SK-N-SH (cell line): ENCODE data around the gene GTF3C6. TPM values are rescaled to one million over a fixed set of nuclear protein-coding genes. Genes with fewer than 3 reads are reported as not detected.
A peak's percentile ranks its signal among the peaks of the same experiment; 100 is the strongest.

Source experiments
- CTCF ChIA-PET: fragments of 300-600, 350-600 bp; formaldehyde crosslinking; extraction: SDS; loops from one replicate; lab custom pipeline; 2021; lab: Yijun Ruan, JAX
- POLR2A ChIA-PET: fragments of 350-600 bp; sonication (Branson Sonifier 250); formaldehyde crosslinking; extraction: SDS; loops from one replicate; lab custom pipeline; 2020; ENCODE audit warnings: antibody characterized with exemption, inconsistent platforms; lab: Yijun Ruan, JAX
- DNase-seq: peaks from one replicate; pipeline ENCODE4 v3.0.0; 2012
- H2AFZ ChIP-seq: fragments of 200-600 bp; sonication (generic); 2 replicates; pipeline ENCODE4 v1.8.1; 2016; ENCODE audit warnings: antibody characterized with exemption, mild to moderate bottlenecking, low read depth
- H3F3A ChIP-seq: fragments of 200-600 bp; sonication (generic); replicated peaks from 2 replicates; pipeline ENCODE3; 2016; ENCODE audit warnings: antibody characterized with exemption, mild to moderate bottlenecking; ENCODE audit not compliant: insufficient read depth
- H3K27ac ChIP-seq, 2 experiments: fragments of 200-500 bp in 1 of 2; fragments of 200-600 bp in 1 of 2; sonication (Bioruptor generic) in 1 of 2; sonication (generic), shearing (Covaris generic) in 1 of 2; 2 replicates each; pipeline versions ENCODE4 v1.5.1 to v1.6.1; 2014 to 2016; ENCODE audit warnings: low read depth in 2 of 2, inconsistent platforms in 1 of 2, low read length in 1 of 2, mild to moderate bottlenecking in 1 of 2, mixed read lengths in 1 of 2
- H3K27me3 ChIP-seq: fragments of 200-600 bp; sonication (generic), shearing (Covaris generic); 2 replicates; pipeline ENCODE4 v1.6.1; 2016; ENCODE audit warnings: mixed run types; ENCODE audit not compliant: insufficient read depth
- H3K36me3 ChIP-seq, 2 experiments: fragments of 200-500 bp in 1 of 2; fragments of 200-600 bp in 1 of 2; sonication (Bioruptor generic) in 1 of 2; sonication (generic) in 1 of 2; replicated peaks in 1 of 2; 2 replicates each; pipeline versions ENCODE3 to v1.5.1; 2014 to 2016; ENCODE audit warnings: low read length in 1 of 2, mild to moderate bottlenecking in 1 of 2; ENCODE audit not compliant: insufficient read depth in 2 of 2, control insufficient read depth in 1 of 2
- H3K4me1 ChIP-seq, 2 experiments: fragments of 200-500 bp in 1 of 2; fragments of 200-600 bp in 1 of 2; sonication (Bioruptor generic) in 1 of 2; sonication (generic), shearing (Covaris generic) in 1 of 2; 2 replicates each; pipeline versions ENCODE4 v1.5.1 to v1.6.1; 2014 to 2016; ENCODE audit warnings: low read depth in 1 of 2, low read length in 1 of 2, mixed run types in 1 of 2; ENCODE audit not compliant: insufficient read depth in 2 of 2, control insufficient read depth in 1 of 2
- H3K4me2 ChIP-seq: fragments of 200-600 bp; sonication (generic), shearing (Covaris generic); 2 replicates; pipeline ENCODE4 v1.6.1; 2017; ENCODE audit warnings: mixed run types
- H3K4me3 ChIP-seq, 2 experiments: fragments of 200-500 bp in 1 of 2; fragments of 200-600 bp in 1 of 2; sonication (Bioruptor generic) in 1 of 2; sonication (generic), shearing (Covaris generic) in 1 of 2; 2 replicates each; pipeline versions ENCODE4 v1.5.1 to v1.8.1; 2014 to 2016; ENCODE audit warnings: low read depth in 2 of 2, inconsistent platforms in 1 of 2, low read length in 1 of 2, mild to moderate bottlenecking in 1 of 2, mixed read lengths in 1 of 2, moderate library complexity in 1 of 2
- H3K79me2 ChIP-seq: fragments of 200-600 bp; sonication (generic); 2 replicates; pipeline ENCODE4 v1.8.1; 2017; ENCODE audit warnings: mild to moderate bottlenecking; ENCODE audit not compliant: insufficient read depth
- H3K9ac ChIP-seq: fragments of 200-600 bp; sonication (generic); 2 replicates; pipeline ENCODE4 v1.6.1; 2017; ENCODE audit warnings: mixed run types
- H3K9me2 ChIP-seq: fragments of 200-600 bp; sonication (generic); 2 replicates; pipeline ENCODE4 v1.6.1; 2017; ENCODE audit warnings: mixed run types
- H3K9me3 ChIP-seq: fragments of 200-600 bp; sonication (generic); 2 replicates; pipeline ENCODE4 v1.6.1; 2017; ENCODE audit warnings: mixed run types, mild to moderate bottlenecking, moderate library complexity
- H4K20me1 ChIP-seq: fragments of 200-600 bp; sonication (generic); 2 replicates; pipeline ENCODE4 v1.6.1; 2017; ENCODE audit warnings: mild to moderate bottlenecking, mixed run types; ENCODE audit not compliant: insufficient read depth
- CHD2 ChIP-seq: fragments of 150-350 bp; IDR thresholded peaks from 2 replicates; pipeline ENCODE4 v1.6.1; 2018; ENCODE audit warnings: low read length; ENCODE audit not compliant: partially characterized antibody
- CTCF ChIP-seq: fragments of 200-600 bp; sonication (generic); IDR thresholded peaks from 2 replicates; pipeline ENCODE4 v1.6.1; 2017; ENCODE audit warnings: antibody characterized with exemption, mild to moderate bottlenecking, moderate library complexity
- EP300 ChIP-seq, 2 experiments: IDR thresholded peaks; 2 replicates each; pipeline versions ENCODE4 v1.4.0 to v1.6.1; 2012; ENCODE audit warnings: borderline replicate concordance in 1 of 2, low read depth in 1 of 2, low read length in 1 of 2
- FOXM1 ChIP-seq: IDR thresholded peaks from 2 replicates; pipeline ENCODE4 v1.4.0; 2012; ENCODE audit warnings: low read depth, mild to moderate bottlenecking
- GATA2 ChIP-seq: sonication (generic); formaldehyde crosslinking; IDR thresholded peaks from 2 replicates; pipeline ENCODE4 v1.5.0; 2020; ENCODE audit warnings: mild to moderate bottlenecking, missing genetic modification reagents
- IRF3 ChIP-seq: fragments of 150-350 bp; IDR thresholded peaks from 2 replicates; pipeline ENCODE4 v1.6.1; 2016; ENCODE audit warnings: mild to moderate bottlenecking, low read depth, low read length
- MEF2A ChIP-seq: IDR thresholded peaks from 2 replicates; pipeline ENCODE4 v1.4.0; 2012; ENCODE audit warnings: low read depth, borderline replicate concordance
- MXI1 ChIP-seq: IDR thresholded peaks from 2 replicates; pipeline ENCODE4 v1.6.1; 2012; ENCODE audit warnings: mild to moderate bottlenecking, low read depth, low read length, improper control_type of control experiment
- POLR2AphosphoS5 ChIP-seq: IDR thresholded peaks from 2 replicates; pipeline ENCODE4 v1.6.1; 2012; ENCODE audit warnings: low read depth, low read length
- RAD21 ChIP-seq: IDR thresholded peaks from 2 replicates; pipeline ENCODE4 v1.6.1; 2012; ENCODE audit warnings: mild to moderate bottlenecking, low read length
- REST ChIP-seq: IDR thresholded peaks from 2 replicates; pipeline ENCODE4 v1.6.1; 2012; ENCODE audit warnings: mild to moderate bottlenecking, low read depth, low read length, moderate library complexity
- RFX5 ChIP-seq: IDR thresholded peaks from 2 replicates; pipeline ENCODE4 v1.6.1; 2012; ENCODE audit warnings: mild to moderate bottlenecking, improper control_type of control experiment, low read length
- RXRA ChIP-seq: IDR thresholded peaks from 2 replicates; pipeline ENCODE4 v1.4.0; 2012; ENCODE audit warnings: low read depth, mild to moderate bottlenecking, borderline replicate concordance
- SMC3 ChIP-seq: IDR thresholded peaks from 2 replicates; pipeline ENCODE4 v1.6.1; 2012; ENCODE audit warnings: low read depth, low read length, improper control_type of control experiment
- TAF1 ChIP-seq: IDR thresholded peaks from 2 replicates; pipeline ENCODE4 v1.6.1; 2012; ENCODE audit warnings: low read depth, mild to moderate bottlenecking, low read length, moderate library complexity, borderline replicate concordance
- TEAD4 ChIP-seq: IDR thresholded peaks from 2 replicates; pipeline ENCODE4 v1.4.0; 2012; ENCODE audit warnings: mild to moderate bottlenecking, borderline replicate concordance; ENCODE audit not compliant: insufficient read depth
- USF2 ChIP-seq: fragments of 150-350 bp; IDR thresholded peaks from 2 replicates; pipeline ENCODE4 v1.6.1; 2017; ENCODE audit warnings: antibody characterized with exemption, low read length, low read depth, borderline replicate concordance
- WGBS: methylation state at CpG from one replicate; pipeline ENCODE4 v1.1.6; 2017; ENCODE audit warnings: low lambda C conversion rate; 5-methylcytosine and 5-hydroxymethylcytosine counted together
- polyA plus RNA-seq, 3 experiments: library from polyadenylated mRNA; depleted of rRNA; stranded (reverse); fragments of >200 nt; gene quantifications; 2 replicates each; pipeline ENCODE4 v1.2.3, GENCODE V29; 2012

The GTF3C6 gene
- polyA plus RNA-seq, 1 of the 3 experiments (the other 2 are of a cell fraction), result 38.5 TPM

GRCh38 chr6:110999634-111000270, 41.2 kb downstream of the GTF3C6 start:
- POLR2A ChIA-PET, result no interaction called here
- Histone ChIP-seq H3K36me3 (peaks cover 29 to 56% of the 10 kb centered on the region in 2 experiments), H3F3A (peaks cover 3% of the 10 kb centered on the region)

GRCh38 chr6:111002350-111002749, 43.8 kb downstream of the GTF3C6 start:
- Histone ChIP-seq H4K20me1 (no peaks in the 10 kb centered on the region), H3K9me3 (no peaks in the 10 kb centered on the region), H3K36me3 (peaks cover 33 to 54% of the 10 kb centered on the region in 2 experiments), H3K9ac (no peak overlapping the region), H3F3A (peaks cover 3% of the 10 kb centered on the region), H3K27me3 (no peaks in the 10 kb centered on the region), H3K9me2 (no peaks in the 10 kb centered on the region), H3K27ac (no peak overlapping the region), H3K4me2 (no peak overlapping the region), H3K4me3 (no peak overlapping the region), H3K79me2 (peaks cover 8% of the 10 kb centered on the region; the same call in 1 of the 2 replicates), H3K4me1 (no peaks in the 10 kb centered on the region), H2AFZ (no peak overlapping the region)
- 98% methylated on average over 3 of the region's 3 CpGs for WGBS
- ChIA-PET POLR2A (no interaction called here), CTCF (no interaction called here)
- no peak for DNase-seq
- TF ChIP-seq TAF1 (no peak), TEAD4 (no peak), USF2 (no peak), REST (no peak), RFX5 (no peak), RAD21 (no peak), FOXM1 (no peak), MEF2A (no peak), IRF3 (no peak), MXI1 (no peak), RXRA (no peak), EP300 (IDR thresholded peaks at IDR 0.05; ENCODE audit: borderline replicate concordance in 1 of 2, low read depth in 1 of 2, low read length in 1 of 2) (no peak)

More at GRCh38 chr6:110999634-111000270, 41.2 kb downstream of the GTF3C6 start:
- CTCF ChIA-PET, result interaction anchor here (0.6 to 2.8 kb wide), 7 partner anchors 12 to 472 kb away, joined by 3 to 16 read pairs (median 3); partner anchors contain the start of gene RPF2
- H3K4me1 ChIP-seq, result no peaks in the 10 kb centered on the region
- H3K4me3 ChIP-seq, result no peak overlapping the region
- H3K9me2 ChIP-seq, result no peaks in the 10 kb centered on the region
- WGBS, result 48% methylated on average over 2 of the region's 2 CpGs
- H2AFZ ChIP-seq, result no peak overlapping the region
- no peak overlapping the region for H3K4me2 ChIP-seq
- no peaks in the 10 kb centered on the region for H4K20me1 ChIP-seq
- H3K9ac ChIP-seq, result no peak overlapping the region
- TF ChIP-seq TEAD4, result no peak
- no peak for TF ChIP-seq POLR2AphosphoS5
- peak; percentile 71 for TF ChIP-seq CTCF
- TF ChIP-seq SMC3, result peak; percentile 25; the same call in 1 of the 2 replicates
- no peak for TF ChIP-seq CHD2
- no peak for TF ChIP-seq GATA2 (CRISPR knock-in tag)
- peak; percentile 53 for TF ChIP-seq RAD21
- no peaks in the 10 kb centered on the region for H3K9me3 ChIP-seq
- no peaks in the 10 kb centered on the region for H3K27me3 ChIP-seq
- H3K27ac ChIP-seq, result peak overlapping the region in 1 of 2 experiments; percentile 21; a peak in 1 of 4 replicates
- DNase-seq, result no peak
- H3K79me2 ChIP-seq, result peaks cover 16% of the 10 kb centered on the region; the same call in 1 of the 2 replicates
